K562 (cell line): ENCODE measurements around the gene ATP13A5. TPM values are rescaled to one million over a fixed set of nuclear protein-coding genes. Genes with fewer than 3 reads are reported as not detected.

Experiments
- ATAC-seq: fragments of 200-7000 bp; cut with Tn5 transposase; 3 replicates; pipeline ENCODE4 v1.9.1; 2020; ENCODE audit warnings: moderate library complexity
- BruUV-seq: library from RNA; stranded (reverse); fragments of 400-500 nt; replicated peaks from 2 replicates; lab custom pipeline; 2021; lab: Mats Ljungman, UMichigan
- CTCF ChIA-PET: fragments of 300-600 bp; formaldehyde crosslinking; extraction: SDS; loops from one replicate; lab custom pipeline; 2021; ENCODE audit warnings: low intra/inter-chr PET ratio; lab: Yijun Ruan, JAX
- POLR2A ChIA-PET: fragments of 300-600, 350-650 bp; sonication (Branson Sonifier 250); formaldehyde crosslinking; extraction: SDS; loops from one replicate; lab custom pipeline; 2021; ENCODE audit warnings: antibody characterized with exemption, inconsistent platforms; lab: Yijun Ruan, JAX
- DNase-seq, 4 experiments: peaks; one replicate each; pipeline versions ENCODE4 v3.0.0 to v3.0.0-alpha.2; 2011 to 2018; ENCODE audit warnings: low spot score in 3 of 4, mixed read lengths in 3 of 4; ENCODE audit errors: extremely low read depth in 1 of 4
- FAIRE-seq: peaks from 2 replicates; lab custom pipeline; 2011; peaks lifted over from hg19 to GRCh38; lab: Jason Lieb, UNC
- H2AFZ ChIP-seq: 2 replicates; pipeline ENCODE4 v1.6.0; 2011; ENCODE audit warnings: low read depth, low read length, control low read depth, inconsistent platforms
- H3K27ac ChIP-seq: fragments of 200-600 bp; 3 replicates; pipeline ENCODE4 v1.8.0; 2011; ENCODE audit warnings: low read depth, mild to moderate bottlenecking, control low read depth, inconsistent platforms, low read length, moderate library complexity, mixed read lengths; ENCODE audit errors: extremely low read depth
- H3K27me3 ChIP-seq, 2 experiments: fragments of 300-600 bp in 1 of 2; 2 replicates in 1 of 2; 3 replicates in 1 of 2; pipeline versions ENCODE4 v1.6.0 to v1.8.0; 2011; ENCODE audit warnings: inconsistent platforms in 2 of 2, low read length in 2 of 2, mild to moderate bottlenecking in 1 of 2, mixed read lengths in 1 of 2, moderate library complexity in 1 of 2; ENCODE audit not compliant: control insufficient read depth in 2 of 2, insufficient read depth in 2 of 2
- H3K36me3 ChIP-seq: fragments of 300-600 bp; 3 replicates; pipeline ENCODE4 v1.8.0; 2011; ENCODE audit warnings: mild to moderate bottlenecking, low read length, inconsistent platforms; ENCODE audit not compliant: control insufficient read depth, insufficient read depth
- H3K4me1 ChIP-seq, 2 experiments: fragments of 200-600 bp in 1 of 2; replicated peaks in 1 of 2; 2 replicates in 1 of 2; 3 replicates in 1 of 2; pipeline versions ENCODE4 v1.5.1 to v1.8.0; 2011; ENCODE audit warnings: inconsistent platforms in 2 of 2, low read length in 2 of 2, mild to moderate bottlenecking in 1 of 2, mixed read lengths in 1 of 2, moderate library complexity in 1 of 2; ENCODE audit not compliant: control insufficient read depth in 2 of 2, insufficient read depth in 2 of 2
- H3K4me2 ChIP-seq: 2 replicates; pipeline ENCODE4 v1.6.1; 2011; ENCODE audit warnings: low read length, control low read depth, inconsistent platforms, mixed read lengths; ENCODE audit not compliant: insufficient read depth
- H3K4me3 ChIP-seq: fragments of 200-600 bp; sonication (generic), shearing (Covaris generic); 2 replicates; pipeline ENCODE4 v1.5.1; 2016; ENCODE audit warnings: control low read depth, inconsistent platforms
- H3K79me2 ChIP-seq: fragments of 200-600 bp; 3 replicates; pipeline ENCODE4 v1.8.0; 2011; ENCODE audit warnings: low read length, inconsistent platforms; ENCODE audit not compliant: control insufficient read depth, insufficient read depth
- H3K9ac ChIP-seq, 2 experiments: 2 replicates each; pipeline versions ENCODE4 v1.6.0 to v1.6.1; 2011; ENCODE audit warnings: low read depth in 2 of 2, low read length in 2 of 2, control low read depth in 1 of 2, inconsistent platforms in 1 of 2, mild to moderate bottlenecking in 1 of 2, mixed read lengths in 1 of 2; ENCODE audit not compliant: insufficient read depth in 1 of 2
- H3K9me1 ChIP-seq: one replicate; pipeline ENCODE4 v1.6.0; 2011; ENCODE audit warnings: inconsistent platforms, mild to moderate bottlenecking, low read length, moderate library complexity; ENCODE audit not compliant: control insufficient read depth, insufficient read depth
- H3K9me3 ChIP-seq: replicated peaks from 2 replicates; pipeline ENCODE4 v1.5.1; 2011; ENCODE audit warnings: low read depth, low read length, inconsistent platforms; ENCODE audit not compliant: control insufficient read depth, insufficient read depth
- H4K20me1 ChIP-seq: replicated peaks from 2 replicates; pipeline ENCODE4 v1.6.1; 2011; ENCODE audit warnings: low read length, inconsistent platforms, mixed read lengths; ENCODE audit not compliant: control insufficient read depth, insufficient read depth
- BRCA1 ChIP-seq, 2 experiments: fragments of 450-650 bp in 1 of 2; sonication (generic) in 1 of 2; formaldehyde crosslinking in 1 of 2; IDR thresholded peaks; 2 replicates each; pipeline versions ENCODE4 v1.5.0 to v1.6.1; 2017 to 2020; ENCODE audit warnings: mild to moderate bottlenecking in 1 of 2, missing genetic modification reagents in 1 of 2
- DMBX1 ChIP-seq: fragments of 250-450 bp; sonication (Bioruptor Pico); IDR thresholded peaks from 2 replicates; pipeline ENCODE4 v1.8.0; 2022; ENCODE audit warnings: inconsistent platforms, mild to moderate bottlenecking, moderate library complexity, borderline replicate concordance
- ETV1 ChIP-seq: fragments of 450-650 bp; conservative IDR thresholded peaks from 2 replicates; pipeline ENCODE4 v1.6.1; 2016; ENCODE audit warnings: missing genetic modification characterization, control low read depth, low read depth, missing compliant biosample characterization
- MCM5 ChIP-seq: fragments of 450-650 bp; IDR thresholded peaks from 2 replicates; pipeline ENCODE4 v1.6.1; 2016; ENCODE audit warnings: low read depth
- RBM15 ChIP-seq: fragments of 200-400 bp; formaldehyde crosslinking; IDR thresholded peaks from 2 replicates; pipeline ENCODE4 v1.6.1; 2018; ENCODE audit warnings: mild to moderate bottlenecking, low read length, moderate library complexity; ENCODE audit not compliant: insufficient read depth
- SLC30A9 ChIP-seq: fragments of 250-450 bp; sonication (Bioruptor Pico); IDR thresholded peaks from 2 replicates; pipeline ENCODE4 v1.8.0; 2022; ENCODE audit warnings: mild to moderate bottlenecking, moderate library complexity
- TCF7 ChIP-seq: sonication (generic); IDR thresholded peaks from 2 replicates; pipeline ENCODE4 v1.6.1; 2016; ENCODE audit warnings: antibody characterized with exemption, borderline replicate concordance
- TEAD4 ChIP-seq, 2 experiments: sonication (generic) in 1 of 2; formaldehyde crosslinking in 1 of 2; IDR thresholded peaks; 2 replicates each; pipeline versions ENCODE4 v1.6.1 to v1.8.0; 2012 to 2022; ENCODE audit warnings: borderline replicate concordance in 1 of 2, inconsistent platforms in 1 of 2, low read length in 1 of 2, mild to moderate bottlenecking in 1 of 2, missing genetic modification reagents in 1 of 2
- ZNF124 ChIP-seq: sonication (generic); formaldehyde crosslinking; IDR thresholded peaks from 2 replicates; pipeline ENCODE4 v1.8.1; 2022; ENCODE audit warnings: missing genetic modification reagents
- ZNF224 ChIP-seq: sonication (generic); formaldehyde crosslinking; IDR thresholded peaks from 2 replicates; pipeline ENCODE4 v1.8.0; 2022; ENCODE audit warnings: mild to moderate bottlenecking, missing genetic modification reagents
- ZNF764 ChIP-seq: fragments of 250-450 bp; sonication (Bioruptor Pico); IDR thresholded peaks from 2 replicates; pipeline ENCODE4 v1.4.0; 2020; ENCODE audit warnings: low read depth, mild to moderate bottlenecking, moderate library complexity
- WGBS: fragments of 100-300 bp; shearing (Covaris generic); methylation state at CpG from one replicate; pipeline ENCODE4 v1.1.6; 2016; ENCODE audit warnings: low coverage, mixed read lengths; ENCODE audit not compliant: insufficient coverage; ENCODE audit errors: missing lambda C conversion rate; 5-methylcytosine and 5-hydroxymethylcytosine counted together
- in situ Hi-C: fragments of 300-500 bp; cut with MboI; formaldehyde crosslinking; loops from 4 replicates; pipeline ENCODE4 v1.15.0; 2018; ENCODE audit warnings: inconsistent platforms, mixed read lengths
- intact Hi-C: fragments of 100-400 bp; cut with micrococcal nuclease; formaldehyde crosslinking; loops from 2 replicates; pipeline ENCODE4 v1.14.2; 2022
- polyA plus RNA-seq, 8 experiments: library from polyadenylated mRNA; depleted of rRNA in 4 of 8; stranded (reverse) in 5 of 8; unstranded in 3 of 8; fragments of >200 nt; fragmentation: Nextera tagmentation in 2 of 8; fragmentation: Illumina TruSeq in 1 of 8; extraction: Ambion mirVana in 2 of 8; extraction: Trizol in 1 of 8; gene quantifications; 2 replicates each; pipeline versions ENCODE4 v1.2.1 to v1.2.3, GENCODE V29; 2011 to 2014; ENCODE audit warnings: inconsistent platforms in 1 of 8, missing spikeins in 1 of 8
- total RNA-seq, 7 experiments: library from RNA; depleted of rRNA in 6 of 7; stranded (reverse); fragments of >200 nt in 6 of 7; fragmentation: Illumina TruSeq in 2 of 7; extraction: Trizol in 2 of 7; gene quantifications; 2 replicates each; pipeline versions ENCODE4 v1.2.1 to v1.2.3, GENCODE V29; 2011 to 2021; ENCODE audit warnings: low replicate concordance in 1 of 7

Gene ATP13A5
- total and polyA plus RNA-seq, 9 of the 15 experiments (the other 6 are each of a cell fraction or from before 2014, with no cell fraction given): not detected

DNA sequence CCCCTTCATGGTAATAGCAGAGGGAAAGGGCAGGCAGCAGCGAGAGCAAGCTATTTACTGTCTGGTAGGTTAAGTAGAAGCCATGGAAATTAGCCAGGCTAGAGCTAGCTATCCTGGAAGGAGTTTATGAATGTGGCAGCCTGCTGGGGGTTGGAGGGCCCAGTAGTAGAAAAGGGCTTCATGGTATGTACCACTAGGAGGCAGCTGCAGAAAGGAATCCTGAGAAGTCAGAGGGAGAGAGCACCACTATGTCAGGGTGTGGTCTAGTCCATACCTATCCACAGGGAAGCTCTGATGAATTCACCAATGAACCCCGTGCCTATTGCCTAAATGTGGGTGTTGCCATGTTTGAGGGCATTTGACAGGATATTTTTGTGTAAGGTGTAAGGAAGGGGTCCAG is 82.6 kb downstream of the ATP13A5 start:
- no peak for FAIRE-seq
- no TSS peak for BruUV-seq
- Histone ChIP-seq H3K79me2 (no peaks in the 10 kb centered on the region), H3K4me1 (no peaks in the 10 kb centered on the region)
- CTCF ChIA-PET: no interaction called here
- no peak for TF ChIP-seq DMBX1 (CRISPR knock-in tag)
- TF ChIP-seq ETV1 (tag): no peak
- TF ChIP-seq ZNF124 (CRISPR knock-in tag): no peak
- no peak for TF ChIP-seq MCM5
- TF ChIP-seq TCF7: no peak
- no peak for TF ChIP-seq TEAD4 (IDR thresholded peaks at IDR 0.05; ENCODE audit: low read length)
- TF ChIP-seq TEAD4 (CRISPR knock-in tag; IDR thresholded peaks at IDR 0.05; ENCODE audit: borderline replicate concordance): no peak
- no peak for TF ChIP-seq ZNF224
- TF ChIP-seq BRCA1 (IDR thresholded peaks at IDR 0.05): no peak
- no peak for TF ChIP-seq BRCA1 (CRISPR knock-in tag; IDR thresholded peaks at IDR 0.05)
- no peak for TF ChIP-seq SLC30A9 (CRISPR knock-in tag)
- TF ChIP-seq ZNF764 (CRISPR knock-in tag): no peak
- TF ChIP-seq RBM15: no peak
- TF ChIP-seq, all 486 proteins: peak for 0
- Histone ChIP-seq H3K4me2 (no peak overlapping the region), H3K27ac (no peak overlapping the region), H3K4me3 (no peak overlapping the region), H3K36me3 (no peaks in the 10 kb centered on the region), H4K20me1 (no peaks in the 10 kb centered on the region), H3K9ac (no peak overlapping the region), H3K27me3 (no peaks in the 10 kb centered on the region), H3K9me1 (no peaks in the 10 kb centered on the region), H3K9me3 (no peaks in the 10 kb centered on the region), H2AFZ (no peak overlapping the region)
- ATAC-seq (no peak), DNase-seq (no peak)
- in situ Hi-C loops (no loop called here), intact Hi-C loops (no loop called here)
- POLR2A ChIA-PET: no interaction called here
- WGBS: 0% methylated on average over 2 of the region's 2 CpGs
